HEK293 (cell line): Measurements from ENCODE around the gene RNF212.

Experiments
- CTCF ChIP-seq: fragments of 450-650 bp; formaldehyde crosslinking; IDR thresholded peaks from 2 replicates; pipeline ENCODE4 v1.5.1; 2016; ENCODE audit warnings: missing biosample characterization, missing genetic modification characterization
- MYNN ChIP-seq: fragments of 450-650 bp; formaldehyde crosslinking; IDR thresholded peaks from 2 replicates; pipeline ENCODE4 v1.5.1; 2016; ENCODE audit warnings: missing biosample characterization, missing genetic modification characterization, borderline replicate concordance
- PBX3 ChIP-seq: sonication (generic); formaldehyde crosslinking; IDR thresholded peaks from 2 replicates; pipeline ENCODE4 v1.8.1; 2022; ENCODE audit warnings: mild to moderate bottlenecking, moderate library complexity, missing genetic modification reagents
- ZNF362 ChIP-seq: fragments of 450-650 bp; formaldehyde crosslinking; IDR thresholded peaks from 2 replicates; pipeline ENCODE4 v1.5.1; 2016; ENCODE audit warnings: missing biosample characterization, missing genetic modification characterization
- ZNF639 ChIP-seq: fragments of 450-650 bp; formaldehyde crosslinking; IDR thresholded peaks from 2 replicates; pipeline ENCODE4 v1.5.1; 2016; ENCODE audit warnings: missing biosample characterization, missing genetic modification characterization
- ZNF664 ChIP-seq: fragments of 450-650 bp; formaldehyde crosslinking; IDR thresholded peaks from 2 replicates; pipeline ENCODE4 v1.5.1; 2016; ENCODE audit warnings: missing biosample characterization, missing genetic modification characterization
- ZSCAN16 ChIP-seq: fragments of 450-650 bp; formaldehyde crosslinking; IDR thresholded peaks from 2 replicates; pipeline ENCODE4 v1.5.1; 2016; ENCODE audit warnings: missing biosample characterization, missing genetic modification characterization

- no peak for TF ChIP-seq ZNF664
- no peak for TF ChIP-seq ZNF362
- TF ChIP-seq ZNF639 (tag by site-specific recombination) = no peak
- TF ChIP-seq MYNN = no peak
- TF ChIP-seq CTCF (tag by site-specific recombination) = no peak
- TF ChIP-seq ZSCAN16 (tag by site-specific recombination) = no peak
- no peak for TF ChIP-seq PBX3 (CRISPR knock-in tag)
Measured at GRCh38 chr4:1041936-1042330, 71.4 kb downstream of the RNF212 start.
